Measurements from ENCODE around the gene NIPAL3.
A peak's percentile ranks its signal among the peaks of the same experiment; 100 is the strongest.
"Not testable (repeated sequence)": the region's sequence is repeated elsewhere in the genome, so short reads cannot be mapped to it uniquely, and the experiment has no call there.

The NIPAL3 gene

GRCh38 chr1:24493785-24494184 is 78.2 kb downstream of the NIPAL3 start:
- no peak for DNase-seq

DNA sequence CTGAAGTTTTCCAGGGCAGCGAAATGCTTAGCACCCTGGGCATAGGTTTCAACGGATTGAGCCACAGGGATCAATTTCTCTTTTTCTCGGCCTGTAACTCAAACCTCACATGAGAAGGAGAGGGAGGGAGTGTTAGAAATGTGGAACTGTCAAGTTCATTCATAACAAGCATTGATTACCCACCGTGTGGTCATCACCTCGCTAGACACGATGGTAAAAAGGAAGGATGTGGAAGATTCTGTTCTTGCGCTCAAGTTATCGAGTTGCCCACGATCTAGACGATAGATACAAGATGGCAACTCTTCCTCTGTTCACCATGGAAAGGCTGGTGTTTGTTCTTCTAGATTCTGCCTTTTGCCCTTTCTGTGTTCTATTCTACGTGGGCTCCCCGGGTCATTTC is 83.0 kb downstream of the NIPAL3 start:
- DNase-seq: no peak

DNA sequence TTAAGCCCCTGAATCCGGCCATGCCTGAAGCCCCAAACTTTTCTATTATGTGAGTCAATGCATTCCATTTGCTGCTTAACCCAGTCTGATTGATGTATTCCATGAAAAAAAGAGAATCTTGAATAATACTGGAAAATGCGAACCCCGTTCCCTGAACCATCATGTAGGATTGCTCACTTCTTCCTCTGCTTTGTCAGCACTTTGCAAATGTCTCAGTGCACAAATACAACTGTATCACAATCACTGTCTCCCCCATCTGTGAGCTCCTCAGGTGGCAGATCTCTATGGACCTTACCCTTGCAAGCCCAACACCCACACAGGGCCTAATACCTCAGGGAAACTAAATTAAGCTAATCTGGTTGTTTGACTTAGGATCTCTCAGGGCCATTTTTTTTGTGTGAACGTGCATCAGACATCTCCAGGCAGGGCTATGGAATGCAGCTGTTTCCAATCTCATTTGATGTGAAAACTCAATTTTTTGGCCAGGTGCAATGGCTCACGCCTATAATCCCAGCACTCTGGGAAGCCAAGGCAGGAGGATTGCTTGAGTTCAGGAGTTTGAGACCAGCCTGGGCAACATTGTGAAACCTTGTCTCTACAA is 84.9 kb downstream of the NIPAL3 start:
- no peak for DNase-seq

DNA sequence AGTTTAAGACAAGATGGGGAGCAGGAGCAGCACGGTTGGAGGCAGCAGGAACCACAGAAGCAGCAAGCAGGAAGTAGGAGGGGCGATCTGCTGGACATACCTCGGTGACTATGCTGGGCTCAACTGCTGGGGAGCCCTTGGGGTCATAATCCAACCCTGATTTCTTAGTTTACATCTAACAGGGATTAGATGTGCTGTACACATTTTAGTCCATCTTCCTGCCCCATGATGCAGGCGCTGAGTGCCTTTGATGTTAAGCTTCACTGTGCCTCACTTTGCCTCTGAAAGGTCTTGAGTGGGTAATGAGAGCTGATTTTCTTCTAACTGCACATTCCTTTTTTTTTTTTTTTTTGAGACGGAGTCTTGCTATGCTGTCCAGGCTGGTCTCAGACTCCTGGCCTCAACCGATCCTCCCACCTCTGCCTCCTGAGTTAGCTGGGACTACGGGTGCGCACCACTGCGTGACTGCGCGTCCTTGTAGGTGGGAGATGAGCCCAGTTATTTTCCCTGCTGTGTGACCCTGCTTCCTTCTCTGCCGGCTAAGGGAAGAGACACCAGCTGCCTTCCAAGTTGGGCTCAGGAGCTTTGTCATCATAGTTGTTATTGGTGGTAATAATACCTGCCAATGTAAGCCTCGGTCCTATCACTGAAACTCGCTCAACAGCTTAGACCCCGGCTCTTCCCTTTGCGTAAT is 85.9 kb downstream of the NIPAL3 start:
- DNase-seq: peak; percentile 48

- DNase-seq: peak; percentile 89
These were observed 86.6 kb downstream of the NIPAL3 start for GRCh38 chr1:24502065-24502708.

DNA sequence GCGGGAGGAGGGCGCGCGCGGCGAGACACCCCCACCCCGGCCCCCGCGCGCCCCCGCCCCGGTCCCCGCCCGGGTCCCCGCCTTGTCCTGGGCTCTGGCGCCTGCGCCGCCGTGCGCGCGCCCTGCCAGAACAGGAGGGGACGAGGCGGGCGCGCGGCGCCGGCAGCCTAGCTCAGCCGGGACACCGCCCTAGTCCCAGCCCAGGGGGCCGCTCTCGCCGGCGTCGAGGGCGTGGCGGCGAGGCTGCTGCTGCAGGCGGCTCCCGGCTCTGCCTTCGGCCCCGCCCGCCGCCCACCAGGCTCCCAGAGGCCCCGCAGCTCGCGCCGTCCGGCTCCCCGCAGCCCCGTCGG is 87.1 kb downstream of the NIPAL3 start, which contains the start of gene RCAN3:
RCAN3 (plus strand) TSS at position 128 of the 350 bp plus-strand sequence. CDS start 11,537 bp downstream, outside the sequence.
- peak; percentile 90 for DNase-seq

DNA sequence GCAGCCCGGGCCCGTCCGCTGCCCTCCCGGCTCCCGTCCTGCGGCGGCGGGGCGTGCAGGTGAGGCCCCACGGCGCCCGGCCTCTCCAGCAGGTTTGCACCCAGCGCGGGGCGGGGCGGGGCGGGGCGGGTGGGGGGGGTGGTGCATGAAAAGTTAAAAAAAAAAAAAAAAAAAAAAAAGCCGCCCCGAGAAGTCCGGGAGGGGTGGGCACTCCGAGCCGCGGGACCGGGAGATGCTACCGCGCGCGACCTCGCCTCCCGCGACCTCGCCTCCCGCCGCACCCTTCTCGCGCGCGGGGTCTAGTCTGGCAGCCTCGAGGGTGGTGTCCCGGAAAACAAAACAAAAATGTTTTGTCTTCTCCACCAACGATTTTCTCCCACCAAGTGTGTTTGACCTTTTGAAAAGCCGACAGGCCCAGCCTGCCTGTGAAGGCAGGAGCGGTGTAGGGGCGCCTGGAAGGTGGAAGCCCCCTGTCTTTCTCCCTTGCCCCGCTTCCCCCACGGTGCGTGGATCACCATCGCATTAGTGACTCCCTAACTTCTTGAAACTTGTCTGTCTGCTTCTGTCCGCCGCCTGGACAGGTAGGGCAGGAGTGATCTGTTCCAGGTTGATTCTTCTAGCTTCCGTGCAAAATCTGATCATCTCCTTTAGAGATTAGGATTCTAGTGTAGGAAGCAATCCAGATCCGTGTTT is 87.6 kb downstream of the NIPAL3 start:
- DNase-seq: peak; percentile 51

DNA sequence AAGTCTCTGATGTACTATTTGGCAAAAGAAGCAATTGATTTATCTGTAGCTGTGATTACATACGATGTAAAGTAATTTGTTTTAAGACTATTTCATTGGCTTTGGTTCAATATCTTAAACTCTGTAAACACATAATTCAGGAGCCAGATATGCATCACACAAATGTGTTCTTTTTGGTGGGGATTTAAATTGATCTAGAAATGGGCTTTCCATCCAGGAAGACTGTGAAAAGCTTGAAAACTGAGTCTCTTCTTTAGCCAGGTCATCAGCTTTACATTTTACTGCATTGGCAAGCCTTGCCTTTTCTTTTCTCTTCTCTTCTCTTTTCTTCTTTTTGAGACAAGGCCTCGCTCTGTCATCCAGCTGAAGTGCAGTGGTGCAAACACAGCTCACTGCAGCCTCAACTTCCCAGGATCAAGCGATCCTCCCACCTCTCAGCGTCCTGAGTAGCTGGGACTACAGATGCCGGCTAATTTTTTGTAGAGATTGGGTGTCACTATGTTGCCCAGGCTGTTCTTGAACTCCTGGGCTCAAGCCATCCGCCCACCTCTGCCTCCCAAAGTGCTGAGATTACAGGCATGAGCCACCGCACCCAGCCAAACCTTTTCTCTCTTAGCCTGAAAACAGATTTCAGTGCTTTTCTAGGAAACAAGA is 88.4 kb downstream of the NIPAL3 start:
- DNase-seq: no peak

- DNase-seq: no peak
These were observed 89.0 kb downstream of the NIPAL3 start for GRCh38 chr1:24504560-24504959.

DNA sequence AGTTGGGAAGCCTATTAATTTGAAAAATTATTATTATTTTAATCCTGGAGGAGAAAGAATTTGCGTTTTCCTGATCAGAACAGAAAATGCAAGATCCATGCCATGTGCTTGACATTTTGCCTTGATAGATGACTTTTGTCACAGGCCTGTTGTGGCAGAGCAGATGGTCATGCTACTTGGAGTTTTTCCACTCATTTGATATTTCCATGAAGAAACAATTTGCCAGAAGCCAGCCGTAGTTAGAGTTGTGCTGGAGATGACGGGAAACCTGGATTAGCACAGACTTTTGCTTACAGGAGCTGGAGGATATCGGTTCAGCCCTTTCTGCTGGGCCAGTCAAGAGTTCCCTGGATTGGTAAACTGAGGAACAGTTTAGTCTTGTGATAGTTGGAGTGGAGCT is 90.2 kb downstream of the NIPAL3 start:
- DNase-seq: no peak

- peak; percentile 37 for DNase-seq
These were observed 91.2 kb downstream of the NIPAL3 start for GRCh38 chr1:24506691-24507381.

- peak; percentile 55 for DNase-seq
These were observed 91.8 kb downstream of the NIPAL3 start for GRCh38 chr1:24507405-24507804.

- no peak for DNase-seq
These were observed 93.3 kb downstream of the NIPAL3 start for GRCh38 chr1:24508911-24509310.

DNA sequence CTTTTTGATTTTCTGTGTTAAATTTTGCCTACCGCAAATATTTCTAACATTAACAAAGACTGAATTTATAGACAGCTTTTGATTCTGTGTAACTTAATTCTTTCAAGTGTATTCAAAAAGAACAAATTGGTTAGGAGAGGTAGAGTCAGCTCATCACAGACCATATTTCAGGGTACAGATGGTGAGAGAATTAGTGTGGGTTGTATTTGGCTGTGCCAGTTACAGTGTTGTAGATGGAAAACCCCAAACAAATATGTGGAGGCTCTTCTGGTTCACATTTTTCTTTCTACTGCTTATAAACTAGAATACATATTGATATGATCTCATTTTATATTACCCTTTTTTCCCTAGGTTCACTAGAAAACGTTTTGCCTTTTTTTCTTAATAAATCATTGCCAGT is 98.1 kb downstream of the NIPAL3 start:
- DNase-seq: no peak

DNA sequence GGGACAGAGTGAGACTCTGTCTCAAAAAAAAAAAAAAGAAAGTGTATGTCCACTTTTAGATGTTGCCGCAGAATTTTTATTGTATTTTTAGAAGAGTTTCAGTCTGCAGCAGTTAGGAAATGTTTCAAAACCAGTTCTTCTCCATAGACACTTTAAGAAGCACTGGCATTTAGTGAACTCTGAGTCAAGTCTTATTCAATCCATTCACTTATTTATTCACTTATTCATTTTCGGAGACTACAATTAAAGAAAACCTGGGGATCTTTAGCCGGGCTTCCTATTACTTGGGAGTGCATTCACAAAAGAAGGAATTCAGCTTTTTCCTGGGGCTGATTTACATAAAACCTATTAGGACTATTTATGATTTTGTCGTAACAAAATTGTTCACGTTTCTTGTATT is 99.3 kb downstream of the NIPAL3 start:
- DNase-seq: no peak

- not testable (repeated sequence) for DNase-seq
These were observed 100.1 kb downstream of the NIPAL3 start for GRCh38 chr1:24515671-24516209.

DNA sequence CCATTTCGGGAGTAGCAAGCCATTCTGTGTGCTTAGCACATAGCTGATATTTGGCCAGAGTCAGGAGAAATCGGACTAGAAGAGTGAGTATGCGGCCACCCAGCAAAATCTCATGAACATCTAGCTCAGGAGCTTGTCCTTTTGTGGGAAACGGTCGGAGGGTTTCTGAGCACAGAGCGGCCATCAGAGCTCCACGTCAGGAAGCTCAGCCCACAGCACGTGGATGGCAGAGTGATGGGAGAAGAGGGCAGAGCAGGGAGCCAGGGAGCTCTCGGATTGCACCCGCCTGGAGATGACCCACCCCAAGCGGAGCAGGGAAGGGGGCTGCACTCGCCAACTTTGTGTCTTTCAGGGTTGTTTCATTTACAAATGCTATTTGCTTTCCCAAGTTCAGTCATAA is 100.9 kb downstream of the NIPAL3 start:
- no peak for DNase-seq

- no peak for DNase-seq
These were observed 102.3 kb downstream of the NIPAL3 start for GRCh38 chr1:24517898-24518297.

DNA sequence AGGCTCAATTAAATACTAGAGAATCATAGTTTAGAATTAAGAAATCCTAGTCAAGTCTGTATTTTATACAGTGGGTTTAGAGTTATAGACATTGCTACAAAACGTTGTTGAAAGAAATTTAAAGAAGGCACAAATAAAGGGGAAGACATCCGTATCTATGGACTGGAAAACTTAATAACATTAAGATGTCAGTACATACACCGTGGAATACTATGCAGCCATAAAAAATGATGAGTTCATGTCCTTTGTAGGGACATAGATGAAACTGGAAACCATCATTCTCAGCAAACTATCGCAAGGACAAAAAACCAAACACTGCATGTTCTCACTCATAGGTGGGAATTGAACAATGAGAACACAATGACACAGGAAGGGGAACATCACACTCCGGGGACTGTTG is 104.7 kb downstream of the NIPAL3 start:
- DNase-seq: not testable (repeated sequence)

All from CD4-positive, alpha-beta T cell treated with Interleukin-15 for 1 hour (primary cell).